ENCODE results near the gene TXNRD1.
"Not testable (repeated sequence)": the region's sequence is repeated elsewhere in the genome, so short reads cannot be mapped to it uniquely, and the experiment has no call there.

Gene TXNRD1

GRCh38 chr12:104212516-104212915 lies 3.1 kb upstream of the TXNRD1 start:
- TF ChIP-seq GATA1 (IDR thresholded peaks at IDR 0.05; ENCODE audit: low read depth, low read length) (no peak), POLR2A (IDR thresholded peaks at IDR 0.05; ENCODE audit: low read length) (no peak)
- DNase-seq: no peak

GRCh38 chr12:104213952-104214351 lies 1.6 kb upstream of the TXNRD1 start:
- TF ChIP-seq POLR2A (IDR thresholded peaks at IDR 0.05; ENCODE audit: low read length): no peak
- DNase-seq: no peak

- TF ChIP-seq GATA1 (IDR thresholded peaks at IDR 0.05; ENCODE audit: low read depth, low read length) (no peak), POLR2A (IDR thresholded peaks at IDR 0.05; ENCODE audit: low read length) (no peak)
- DNase-seq: no peak
These were observed 944 bp downstream of the TXNRD1 start for GRCh38 chr12:104216521-104216924.

- not testable (repeated sequence) for DNase-seq
These were observed 2.9 kb downstream of the TXNRD1 start for GRCh38 chr12:104218506-104218905.

GRCh38 chr12:104218935-104219334 lies 3.4 kb downstream of the TXNRD1 start:
- TF ChIP-seq GATA1 (IDR thresholded peaks at IDR 0.05; ENCODE audit: low read depth, low read length): no peak
- TF ChIP-seq POLR2A (IDR thresholded peaks at IDR 0.05; ENCODE audit: low read length): no peak

GRCh38 chr12:104219361-104219892 lies 3.8 kb downstream of the TXNRD1 start:
- peak; percentile 46 to 71 for DNase-seq
- TF ChIP-seq POLR2A (IDR thresholded peaks at IDR 0.05; ENCODE audit: low read length) (no peak), GATA1 (IDR thresholded peaks at IDR 0.05; ENCODE audit: low read depth, low read length) (no peak)

More at GRCh38 chr12:104218935-104219334, 3.4 kb downstream of the TXNRD1 start:
- peak in 1 of 2 experiments; percentile 48 for DNase-seq

- peak; percentile 35 for TF ChIP-seq GATA1 (IDR thresholded peaks at IDR 0.05; ENCODE audit: low read depth, low read length)
- TF ChIP-seq POLR2A (IDR thresholded peaks at IDR 0.05; ENCODE audit: low read length): no peak
- peak; percentile 55 to 73 for DNase-seq
These were observed 4.4 kb downstream of the TXNRD1 start for GRCh38 chr12:104219908-104220404.

- no peak for TF ChIP-seq GATA1 (IDR thresholded peaks at IDR 0.05; ENCODE audit: low read depth, low read length)
- no peak for TF ChIP-seq POLR2A (IDR thresholded peaks at IDR 0.05; ENCODE audit: low read length)
- DNase-seq: no peak
These were observed 5.4 kb downstream of the TXNRD1 start for GRCh38 chr12:104220931-104221330.

- TF ChIP-seq POLR2A (IDR thresholded peaks at IDR 0.05; ENCODE audit: low read length) (no peak), GATA1 (IDR thresholded peaks at IDR 0.05; ENCODE audit: low read depth, low read length) (no peak)
These were observed 7.4 kb downstream of the TXNRD1 start for GRCh38 chr12:104222976-104223375.

GRCh38 chr12:104223712-104224111 lies 8.1 kb downstream of the TXNRD1 start:
- no peak for DNase-seq
- no peak for TF ChIP-seq POLR2A (IDR thresholded peaks at IDR 0.05; ENCODE audit: low read length)
- no peak for TF ChIP-seq GATA1 (IDR thresholded peaks at IDR 0.05; ENCODE audit: low read depth, low read length)

More at GRCh38 chr12:104222976-104223375, 7.4 kb downstream of the TXNRD1 start:
- no peak for DNase-seq

GRCh38 chr12:104226672-104227071 lies 11.1 kb downstream of the TXNRD1 start:
- TF ChIP-seq POLR2A (IDR thresholded peaks at IDR 0.05; ENCODE audit: low read length): no peak
- TF ChIP-seq GATA1 (IDR thresholded peaks at IDR 0.05; ENCODE audit: low read depth, low read length): no peak
- DNase-seq: no peak

- no peak for DNase-seq
These were observed 14.9 kb downstream of the TXNRD1 start for GRCh38 chr12:104230304-104231095.

GRCh38 chr12:104232609-104233280 lies 17.2 kb downstream of the TXNRD1 start:
- no peak for DNase-seq
- TF ChIP-seq GATA1 (IDR thresholded peaks at IDR 0.05; ENCODE audit: low read depth, low read length): no peak
- TF ChIP-seq POLR2A (IDR thresholded peaks at IDR 0.05; ENCODE audit: low read length): no peak

More at GRCh38 chr12:104230304-104231095, 14.9 kb downstream of the TXNRD1 start:
- no peak for TF ChIP-seq POLR2A (IDR thresholded peaks at IDR 0.05; ENCODE audit: low read length)
- no peak for TF ChIP-seq GATA1 (IDR thresholded peaks at IDR 0.05; ENCODE audit: low read depth, low read length)

GRCh38 chr12:104234926-104235499 lies 19.4 kb downstream of the TXNRD1 start:
- TF ChIP-seq GATA1 (IDR thresholded peaks at IDR 0.05; ENCODE audit: low read depth, low read length) (no peak), POLR2A (IDR thresholded peaks at IDR 0.05; ENCODE audit: low read length) (no peak)
- no peak for DNase-seq

Measured in erythroblast (primary cell).